OCI-LY3 (cell line): Measurements from ENCODE around the gene SRRM5.

Source experiments
- H2AFZ ChIP-seq: fragments of 200-600, 300-600 bp; shearing (Covaris generic); 2 replicates; pipeline ENCODE4 v1.6.0; 2014; ENCODE audit warnings: antibody characterized with exemption, low read depth, low read length
- H3K27ac ChIP-seq: fragments of 200-600, 300-600 bp; sonication (generic); 2 replicates; pipeline ENCODE4 v1.5.1; 2014; ENCODE audit warnings: mild to moderate bottlenecking, low read length, moderate library complexity, mixed read lengths
- H3K27me3 ChIP-seq: fragments of 200-600, 300-600 bp; sonication (generic); 2 replicates; pipeline ENCODE4 v1.6.1; 2014; ENCODE audit warnings: low read depth, low read length, mixed read lengths
- H3K36me3 ChIP-seq: fragments of 200-600, 300-600 bp; sonication (generic); replicated peaks from 2 replicates; pipeline ENCODE3; 2014; ENCODE audit warnings: low read depth, low read length, mixed read lengths
- H3K4me1 ChIP-seq: fragments of 300-600, 200-600 bp; sonication (generic); 2 replicates; pipeline ENCODE4 v1.6.1; 2014; ENCODE audit warnings: low read length, mixed read lengths
- H3K4me2 ChIP-seq: fragments of 200-600, 300-600 bp; sonication (generic); 2 replicates; pipeline ENCODE4 v1.6.1; 2014; ENCODE audit warnings: low read length, mixed read lengths
- H3K4me3 ChIP-seq: fragments of 300-600, 200-600 bp; sonication (generic); 2 replicates; pipeline ENCODE4 v1.5.1; 2014; ENCODE audit warnings: antibody characterized with exemption, mild to moderate bottlenecking, low read length, moderate library complexity
- H3K79me2 ChIP-seq: fragments of 300-600, 200-600 bp; shearing (Covaris generic); 2 replicates; pipeline ENCODE4 v1.6.1; 2014; ENCODE audit warnings: mild to moderate bottlenecking, low read length, mixed read lengths
- H3K9ac ChIP-seq: fragments of 300-600, 200-600 bp; shearing (Covaris generic); 2 replicates; pipeline ENCODE4 v1.6.0; 2014; ENCODE audit warnings: mild to moderate bottlenecking, low read length, moderate library complexity
- H3K9me3 ChIP-seq: fragments of 200-600, 300-600 bp; shearing (Covaris generic); 2 replicates; pipeline ENCODE4 v1.6.1; 2014; ENCODE audit warnings: low read length, mixed read lengths; ENCODE audit not compliant: insufficient read depth
- H4K20me1 ChIP-seq: fragments of 200-600, 300-600 bp; sonication (generic); 2 replicates; pipeline ENCODE4 v1.6.1; 2016; ENCODE audit warnings: low read length, mixed read lengths; ENCODE audit not compliant: insufficient read depth
- CTCF ChIP-seq: fragments of 200-600, 300-600 bp; sonication (generic); IDR thresholded peaks from 2 replicates; pipeline ENCODE4 v1.5.1; 2014; ENCODE audit warnings: antibody characterized with exemption, low read length, low read depth
- EZH2phosphoT487 ChIP-seq: fragments of 200-600 bp; shearing (Covaris generic); IDR thresholded peaks from 2 replicates; pipeline ENCODE4 v1.6.1; 2018; ENCODE audit warnings: antibody characterized with exemption, mixed run types, low read depth

SRRM5 gene

GRCh38 chr19:43658494-43658893 is 46.6 kb downstream of the SRRM5 start:
- Histone ChIP-seq H3K9me3 (no peaks in the 10 kb centered on the region), H3K4me3 (no peak overlapping the region), H3K4me1 (no peaks in the 10 kb centered on the region; the same call in 1 of the 2 replicates), H3K9ac (no peak overlapping the region), H3K79me2 (no peaks in the 10 kb centered on the region), H3K27ac (no peak overlapping the region), H3K4me2 (no peak overlapping the region), H2AFZ (no peak overlapping the region), H3K27me3 (no peaks in the 10 kb centered on the region), H4K20me1 (no peaks in the 10 kb centered on the region), H3K36me3 (no peaks in the 10 kb centered on the region)
- TF ChIP-seq EZH2phosphoT487 = no peak
- TF ChIP-seq CTCF = no peak

GRCh38 chr19:43660301-43660970 is 48.5 kb downstream of the SRRM5 start:
- Histone ChIP-seq H3K36me3 (no peaks in the 10 kb centered on the region), H3K4me3 (no peak overlapping the region), H3K4me1 (peaks cover 9% of the 10 kb centered on the region), H3K27me3 (no peaks in the 10 kb centered on the region), H3K9me3 (no peaks in the 10 kb centered on the region), H4K20me1 (no peaks in the 10 kb centered on the region), H3K9ac (no peak overlapping the region), H3K27ac (no peak overlapping the region), H3K79me2 (no peaks in the 10 kb centered on the region), H2AFZ (no peak overlapping the region), H3K4me2 (no peak overlapping the region)
- TF ChIP-seq EZH2phosphoT487 (no peak), CTCF (no peak)

- H3K4me1 ChIP-seq = peaks cover 9% of the 10 kb centered on the region
- TF ChIP-seq CTCF (no peak), EZH2phosphoT487 (no peak)
- H3K9ac ChIP-seq = no peak overlapping the region
- no peaks in the 10 kb centered on the region for H3K79me2 ChIP-seq
- H4K20me1 ChIP-seq = no peaks in the 10 kb centered on the region
- no peaks in the 10 kb centered on the region for H3K27me3 ChIP-seq
- no peaks in the 10 kb centered on the region for H3K9me3 ChIP-seq
- no peak overlapping the region for H3K4me2 ChIP-seq
- no peak overlapping the region for H3K27ac ChIP-seq
- no peaks in the 10 kb centered on the region for H3K36me3 ChIP-seq
- H3K4me3 ChIP-seq = no peak overlapping the region
- no peak overlapping the region for H2AFZ ChIP-seq
Measured at GRCh38 chr19:43660971-43661360, 49.1 kb downstream of the SRRM5 start.

GRCh38 chr19:43662487-43662886 is 50.6 kb downstream of the SRRM5 start:
- peaks cover 9% of the 10 kb centered on the region for H3K4me1 ChIP-seq
- H3K36me3 ChIP-seq = no peaks in the 10 kb centered on the region

More at GRCh38 chr19:43662487-43662886, 50.6 kb downstream of the SRRM5 start:
- Histone ChIP-seq H3K9me3 (no peaks in the 10 kb centered on the region), H3K27ac (no peak overlapping the region), H3K4me3 (no peak overlapping the region), H3K4me2 (no peak overlapping the region), H3K9ac (no peak overlapping the region), H3K27me3 (no peaks in the 10 kb centered on the region), H4K20me1 (no peaks in the 10 kb centered on the region), H2AFZ (no peak overlapping the region), H3K79me2 (no peaks in the 10 kb centered on the region)
- TF ChIP-seq CTCF = no peak
- no peak for TF ChIP-seq EZH2phosphoT487
